HCT116 (cell line): Measurements from ENCODE around the gene RBM33. TPM values are rescaled to one million over a fixed set of nuclear protein-coding genes. Genes with fewer than 3 reads are reported as not detected.

ENCODE experiments used
- ATAC-seq: fragments of 200-7000 bp; cut with Tn5 transposase; 2 replicates; pipeline ENCODE4 v1.9.1; 2020; ENCODE audit warnings: mild to moderate bottlenecking, moderate library complexity
- BruUV-seq: library from RNA; stranded (reverse); fragments of 400-500 nt; replicated peaks from 2 replicates; lab custom pipeline; 2021; lab: Mats Ljungman, UMichigan
- CTCF ChIA-PET: fragments of 300-600 bp; sonication (Branson Sonifier 250); formaldehyde crosslinking; loops from one replicate; lab custom pipeline; 2021; ENCODE audit warnings: antibody characterized with exemption; lab: Charles Lee
- POLR2A ChIA-PET: fragments of 300-600, 350-600 bp; sonication (Branson Sonifier 250); formaldehyde crosslinking; loops from one replicate; lab custom pipeline; 2021; ENCODE audit warnings: antibody characterized with exemption; lab: Charles Lee
- RAD21 ChIA-PET, 2 experiments: fragments of 300-600 bp; sonication (Branson Sonifier 250); formaldehyde crosslinking; loops; one replicate each; lab custom pipeline; 2023; ENCODE audit warnings: low total read pairs in 2 of 2; ENCODE audit not compliant: uncharacterized antibody in 2 of 2, unreplicated experiment in 2 of 2, low non-redundant PET in 1 of 2; lab: Charles Lee
- DNase-seq: peaks from one replicate; pipeline ENCODE4 v3.0.0-alpha.2; 2010; ENCODE audit warnings: low read depth, low spot score
- H2AFZ ChIP-seq: fragments of 200-600 bp; shearing (Covaris generic), sonication (generic); 2 replicates; pipeline ENCODE4 v1.6.1; 2017; ENCODE audit warnings: low read depth, mixed run types, mixed read lengths, antibody characterized with exemption, low read length; ENCODE audit not compliant: poor library complexity, severe bottlenecking
- H3K27ac ChIP-seq: 2 replicates; pipeline ENCODE4 v1.5.1; 2012; ENCODE audit warnings: low read depth, low read length
- H3K27me3 ChIP-seq: fragments of 200-600 bp; sonication (generic); 2 replicates; pipeline ENCODE4 v1.6.1; 2016; ENCODE audit warnings: mixed run types, low read length, mixed read lengths; ENCODE audit not compliant: insufficient read depth
- H3K36me3 ChIP-seq, 2 experiments: fragments of 200-500 bp in 1 of 2; fragments of 200-600 bp in 1 of 2; sonication (Bioruptor generic) in 1 of 2; sonication (generic) in 1 of 2; 2 replicates each; pipeline versions ENCODE4 v1.5.1 to v1.6.1; 2014 to 2016; ENCODE audit warnings: low read length in 2 of 2, inconsistent platforms in 1 of 2, mixed read lengths in 1 of 2, mixed run types in 1 of 2; ENCODE audit not compliant: insufficient read depth in 2 of 2, control insufficient read depth in 1 of 2
- H3K4me1 ChIP-seq, 2 experiments: fragments of 200-600 bp in 1 of 2; sonication (generic) in 1 of 2; 2 replicates each; pipeline versions ENCODE4 v1.5.1 to v1.6.1; 2012 to 2017; ENCODE audit warnings: low read length in 2 of 2, inconsistent platforms in 1 of 2, mild to moderate bottlenecking in 1 of 2, mixed read lengths in 1 of 2, mixed run types in 1 of 2, moderate library complexity in 1 of 2; ENCODE audit not compliant: insufficient read depth in 2 of 2, control insufficient read depth in 1 of 2
- H3K4me2 ChIP-seq: fragments of 200-600 bp; sonication (generic); 2 replicates; pipeline ENCODE4 v1.6.1; 2017; ENCODE audit warnings: mixed run types, low read length, mixed read lengths
- H3K4me3 ChIP-seq, 2 experiments: fragments of 200-600 bp in 1 of 2; sonication (generic) in 1 of 2; replicated peaks in 1 of 2; 2 replicates each; pipeline ENCODE4 v1.5.1; 2011 to 2016; ENCODE audit warnings: low read length in 2 of 2, control low read depth in 1 of 2, low read depth in 1 of 2, mild to moderate bottlenecking in 1 of 2, mixed read lengths in 1 of 2, mixed run types in 1 of 2
- H3K79me2 ChIP-seq: fragments of 200-600 bp; sonication (generic); 2 replicates; pipeline ENCODE4 v1.6.1; 2017; ENCODE audit warnings: mild to moderate bottlenecking, mixed run types, low read length, moderate library complexity, mixed read lengths; ENCODE audit not compliant: insufficient read depth
- H3K9ac ChIP-seq: fragments of 200-600 bp; sonication (generic); 2 replicates; pipeline ENCODE4 v1.6.1; 2016; ENCODE audit warnings: low read length, mixed read lengths
- H3K9me2 ChIP-seq: fragments of 200-600 bp; sonication (generic), shearing (Covaris generic); 2 replicates; pipeline ENCODE4 v1.6.1; 2017; ENCODE audit warnings: mixed run types, mild to moderate bottlenecking, moderate library complexity; ENCODE audit not compliant: insufficient read depth
- H3K9me3 ChIP-seq, 2 experiments: fragments of 200-500 bp in 1 of 2; fragments of 200-600 bp in 1 of 2; sonication (Bioruptor generic) in 1 of 2; sonication (generic) in 1 of 2; 2 replicates each; pipeline ENCODE4 v1.6.1; 2014 to 2017; ENCODE audit warnings: low read length in 2 of 2, mixed read lengths in 2 of 2, inconsistent platforms in 1 of 2, low read depth in 1 of 2, mild to moderate bottlenecking in 1 of 2, mixed run types in 1 of 2, moderate library complexity in 1 of 2; ENCODE audit not compliant: control insufficient read depth in 1 of 2, insufficient read depth in 1 of 2
- H4K20me1 ChIP-seq: fragments of 200-600 bp; sonication (generic), shearing (Covaris generic); 2 replicates; pipeline ENCODE4 v1.6.1; 2017; ENCODE audit warnings: mixed run types, mild to moderate bottlenecking, moderate library complexity; ENCODE audit not compliant: insufficient read depth
- CTCF ChIP-seq, 3 experiments: fragments of 200-600 bp in 1 of 3; sonication (generic) in 1 of 3; IDR thresholded peaks in 2 of 3; conservative IDR thresholded peaks in 1 of 3; 2 replicates each; pipeline ENCODE4 v1.5.1; 2012 to 2017; ENCODE audit warnings: low read depth in 2 of 3, low read length in 2 of 3, antibody characterized with exemption in 1 of 3, borderline replicate concordance in 1 of 3, control low read depth in 1 of 3, mild to moderate bottlenecking in 1 of 3, mixed read lengths in 1 of 3, mixed run types in 1 of 3, moderate library complexity in 1 of 3; ENCODE audit not compliant: insufficient read depth in 1 of 3
- EGR1 ChIP-seq: IDR thresholded peaks from 2 replicates; pipeline ENCODE4 v1.6.1; 2012; ENCODE audit warnings: low read depth
- REST ChIP-seq: IDR thresholded peaks from 2 replicates; pipeline ENCODE4 v1.6.1; 2012; ENCODE audit warnings: low read depth
- intact Hi-C: fragments of 100-400 bp; cut with micrococcal nuclease; formaldehyde crosslinking; loops from 2 replicates; pipeline ENCODE4 v1.10.0; 2022
- total RNA-seq: library from RNA; stranded (reverse); gene quantifications from one replicate; pipeline ENCODE4 v1.2.1, GENCODE V29; 2021; ENCODE audit not compliant: unreplicated experiment
- TF ChIP-seq, protein P1 (sequence below): IDR thresholded peaks from 2 replicates; pipeline ENCODE4 v1.6.1; 2012

Gene RBM33
- total RNA-seq, 1 experiment from 2014 or later: 64.3 TPM

GRCh38 chr7:155766966-155767916 is 122.8 kb downstream of the RBM33 start (continued):
- no peak for TF ChIP-seq REST
- TF ChIP-seq, all 23 proteins: peak for 0

DNA sequence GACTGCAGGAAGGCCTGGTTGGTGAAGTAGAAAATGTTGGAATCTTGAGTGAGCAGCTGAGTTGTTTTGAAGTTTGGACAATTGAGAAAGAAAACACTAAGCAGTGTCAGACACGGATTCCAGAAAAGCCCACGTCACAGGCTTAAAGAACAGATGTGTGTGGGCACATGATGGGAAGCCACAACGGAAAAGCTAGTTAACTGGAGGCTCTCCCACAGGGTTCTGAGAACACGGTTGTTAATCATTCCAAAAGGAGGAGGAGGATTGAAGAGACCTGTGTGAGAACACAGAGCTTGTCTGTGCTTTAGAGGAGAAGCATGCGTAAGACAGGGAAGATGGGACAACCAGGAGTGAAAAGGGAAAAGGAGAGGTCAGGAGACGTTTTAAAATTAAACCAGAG is 125.2 kb downstream of the RBM33 start:
- H3K4me2 ChIP-seq: no peak overlapping the region
- no peak overlapping the region for H3K27ac ChIP-seq
- ChIA-PET RAD21 (no interaction called here), CTCF (no interaction called here), POLR2A (no interaction called here)
- H3K36me3 ChIP-seq: peaks cover 13 to 29% of the 10 kb centered on the region in 2 experiments
- no peak for TF ChIP-seq CTCF (IDR thresholded peaks at IDR 0.05 in 2 of 3, conservative IDR thresholded peaks at IDR 0.05 in 1 of 3; ENCODE audit: borderline replicate concordance in 1 of 3, insufficient read depth in 1 of 3, low read depth in 2 of 3, low read length in 2 of 3)
- no peak for TF ChIP-seq EGR1
- TF ChIP-seq, protein P1, sequence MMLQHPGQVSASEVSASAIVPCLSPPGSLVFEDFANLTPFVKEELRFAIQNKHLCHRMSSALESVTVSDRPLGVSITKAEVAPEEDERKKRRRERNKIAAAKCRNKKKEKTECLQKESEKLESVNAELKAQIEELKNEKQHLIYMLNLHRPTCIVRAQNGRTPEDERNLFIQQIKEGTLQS: no peak
- TF ChIP-seq REST: no peak
- no peak overlapping the region for H2AFZ ChIP-seq
- H3K79me2 ChIP-seq: peaks cover 8% of the 10 kb centered on the region
- DNase-seq (no peak), ATAC-seq (no peak)
- intact Hi-C loops: loop anchor here (2.0 to 5.0 kb wide), 2 partner anchors 365 to 857 kb away; no protein-coding TSS in a partner anchor
- peaks cover 5% of the 10 kb centered on the region; the same call in 1 of the 2 replicates for H4K20me1 ChIP-seq
- H3K27me3 ChIP-seq: no peaks in the 10 kb centered on the region
- H3K9ac ChIP-seq: no peak overlapping the region
- no peaks in the 10 kb centered on the region for H3K4me1 ChIP-seq
- H3K4me3 ChIP-seq: no peak overlapping the region
- H3K9me3 ChIP-seq: no peaks in the 10 kb centered on the region
- no TSS peak for BruUV-seq
- H3K9me2 ChIP-seq: no peaks in the 10 kb centered on the region
